ENCODE data around the gene OSR1.

- no peak for TF ChIP-seq CTCF (IDR thresholded peaks at IDR 0.05)
- TF ChIP-seq POLR2AphosphoS5 (IDR thresholded peaks at IDR 0.05; ENCODE audit: low read depth, low read length), result no peak
- TF ChIP-seq TCF7L2 (IDR thresholded peaks at IDR 0.05; ENCODE audit: low read depth, low read length), result no peak
- no peak for TF ChIP-seq SIN3A (IDR thresholded peaks at IDR 0.05; ENCODE audit: borderline replicate concordance, insufficient read depth, low read depth, low read length)
Measured at GRCh38 chr2:19332503-19332902, 25.9 kb downstream of the OSR1 start.
